GM06990 (cell line): ENCODE data around the gene SLC35F1.

Source experiments
- DNase-seq: peaks from one replicate; pipeline ENCODE4 v3.0.0-alpha.2; 2011; ENCODE audit not compliant: insufficient read length; ENCODE audit errors: extremely low read depth
- H3K27me3 ChIP-seq: replicated peaks from 2 replicates; pipeline ENCODE4 v1.6.0; 2011; ENCODE audit warnings: low read length; ENCODE audit not compliant: control insufficient read depth, insufficient read depth
- H3K36me3 ChIP-seq: 2 replicates; pipeline ENCODE4 v1.5.1; 2011; ENCODE audit warnings: low read length; ENCODE audit not compliant: control insufficient read depth, insufficient read depth
- H3K4me3 ChIP-seq: replicated peaks from 2 replicates; pipeline ENCODE4 v1.5.1; 2011; ENCODE audit warnings: low read depth, mild to moderate bottlenecking, control low read depth, low read length
- CTCF ChIP-seq: IDR thresholded peaks from 2 replicates; pipeline ENCODE4 v1.5.1; 2011; ENCODE audit warnings: low read length, control low read depth, mild to moderate bottlenecking, inconsistent platforms; ENCODE audit not compliant: insufficient read depth, poor library complexity, severe bottlenecking

SLC35F1 gene

GRCh38 chr6:118344014-118344670, 437.1 kb downstream of the SLC35F1 start:
- no peak for DNase-seq
- H3K36me3 ChIP-seq: no peaks in the 10 kb centered on the region
- no peak overlapping the region for H3K4me3 ChIP-seq
- TF ChIP-seq CTCF: no peak
- H3K27me3 ChIP-seq: no peaks in the 10 kb centered on the region

- no peaks in the 10 kb centered on the region for H3K36me3 ChIP-seq
- TF ChIP-seq CTCF: no peak
- H3K4me3 ChIP-seq: no peak overlapping the region
- DNase-seq: no peak
- no peaks in the 10 kb centered on the region for H3K27me3 ChIP-seq
Measured at GRCh38 chr6:118350881-118351430, 443.9 kb downstream of the SLC35F1 start.

GRCh38 chr6:118353564-118353963, 446.5 kb downstream of the SLC35F1 start:
- Histone ChIP-seq H3K36me3 (no peaks in the 10 kb centered on the region), H3K4me3 (no peak overlapping the region), H3K27me3 (no peaks in the 10 kb centered on the region)
- no peak for TF ChIP-seq CTCF
- no peak for DNase-seq

- TF ChIP-seq CTCF: no peak
- Histone ChIP-seq H3K27me3 (no peaks in the 10 kb centered on the region), H3K36me3 (no peaks in the 10 kb centered on the region), H3K4me3 (no peak overlapping the region)
- DNase-seq: peak; percentile 28
Measured at GRCh38 chr6:118354641-118355040, 447.6 kb downstream of the SLC35F1 start.

- Histone ChIP-seq H3K4me3 (no peak overlapping the region), H3K27me3 (no peaks in the 10 kb centered on the region), H3K36me3 (no peaks in the 10 kb centered on the region)
- DNase-seq: no peak
- no peak for TF ChIP-seq CTCF
Measured at GRCh38 chr6:118356054-118356453, 449.0 kb downstream of the SLC35F1 start.
